ENCODE results near the gene DACT2. TPM values are rescaled to one million over a fixed set of nuclear protein-coding genes. Genes with fewer than 3 reads are reported as not detected.

DACT2 gene
- total and polyA plus RNA-seq, 2 donors (not counting 1 experiment from before 2014, with no cell fraction given), result not detected

DNA sequence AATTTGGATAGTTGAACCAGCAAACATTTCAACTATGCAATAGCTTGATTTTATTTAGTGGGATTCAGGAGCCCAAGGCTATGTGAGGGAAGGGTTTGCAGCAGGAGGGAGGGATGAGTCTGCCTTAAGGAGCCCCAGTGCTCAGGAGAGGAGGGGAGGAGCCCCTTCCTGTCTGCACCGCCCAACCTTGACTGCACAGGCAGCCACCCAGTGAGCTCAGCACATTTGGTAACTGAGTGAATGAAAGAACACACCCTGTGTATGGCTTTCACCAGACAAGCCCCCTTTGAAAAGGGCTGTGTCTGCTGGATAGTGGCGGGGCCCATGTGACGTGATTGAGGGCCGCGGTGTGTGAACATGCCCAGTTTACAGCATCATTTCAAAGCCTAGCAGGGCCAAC lies 17.0 kb downstream of the DACT2 start:
- H3K9me3 ChIP-seq (ENCODE audit: control insufficient read depth, insufficient read depth, low read depth, low read length), result no peaks in the 10 kb centered on the region
- no peaks in the 10 kb centered on the region for H3K36me3 ChIP-seq (ENCODE audit: control insufficient read depth, insufficient read depth, low read length)
- H3K4me3 ChIP-seq (replicated peaks in 1 of 4; ENCODE audit: control extremely low read depth in 1 of 4, insufficient read depth in 1 of 4, low read depth in 3 of 4, low read length in 4 of 4), result no peak overlapping the region
- no peaks in the 10 kb centered on the region for H3K27me3 ChIP-seq (ENCODE audit: control insufficient read depth, insufficient read depth, low read length)
- no peaks in the 10 kb centered on the region for H3K4me1 ChIP-seq (ENCODE audit: control insufficient read depth, extremely low read depth, insufficient read depth, low read length)
- no peak overlapping the region for H3K27ac ChIP-seq (ENCODE audit: insufficient read depth, low read length)
- DNase-seq (ENCODE audit: low read depth in 2 of 2), result no peak
- H3K4me2 ChIP-seq (ENCODE audit: extremely low read depth, insufficient read depth, low read length), result no peak overlapping the region
- no peak overlapping the region for H3K9ac ChIP-seq (ENCODE audit: insufficient read depth, low read length)
- H2AFZ ChIP-seq (ENCODE audit: low read length), result no peak overlapping the region
- H3K79me2 ChIP-seq (ENCODE audit: control insufficient read depth, insufficient read depth, low read length), result no peaks in the 10 kb centered on the region
- no peak for TF ChIP-seq EZH2 (IDR thresholded peaks at IDR 0.05; ENCODE audit: low read length, missing control alignments)
- TF ChIP-seq, protein P1, sequence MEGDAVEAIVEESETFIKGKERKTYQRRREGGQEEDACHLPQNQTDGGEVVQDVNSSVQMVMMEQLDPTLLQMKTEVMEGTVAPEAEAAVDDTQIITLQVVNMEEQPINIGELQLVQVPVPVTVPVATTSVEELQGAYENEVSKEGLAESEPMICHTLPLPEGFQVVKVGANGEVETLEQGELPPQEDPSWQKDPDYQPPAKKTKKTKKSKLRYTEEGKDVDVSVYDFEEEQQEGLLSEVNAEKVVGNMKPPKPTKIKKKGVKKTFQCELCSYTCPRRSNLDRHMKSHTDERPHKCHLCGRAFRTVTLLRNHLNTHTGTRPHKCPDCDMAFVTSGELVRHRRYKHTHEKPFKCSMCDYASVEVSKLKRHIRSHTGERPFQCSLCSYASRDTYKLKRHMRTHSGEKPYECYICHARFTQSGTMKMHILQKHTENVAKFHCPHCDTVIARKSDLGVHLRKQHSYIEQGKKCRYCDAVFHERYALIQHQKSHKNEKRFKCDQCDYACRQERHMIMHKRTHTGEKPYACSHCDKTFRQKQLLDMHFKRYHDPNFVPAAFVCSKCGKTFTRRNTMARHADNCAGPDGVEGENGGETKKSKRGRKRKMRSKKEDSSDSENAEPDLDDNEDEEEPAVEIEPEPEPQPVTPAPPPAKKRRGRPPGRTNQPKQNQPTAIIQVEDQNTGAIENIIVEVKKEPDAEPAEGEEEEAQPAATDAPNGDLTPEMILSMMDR (conservative IDR thresholded peaks at IDR 0.05 in 1 of 2, IDR thresholded peaks at IDR 0.05 in 1 of 2; ENCODE audit: low read depth in 1 of 2, low read length in 2 of 2), result no peak
- H4K20me1 ChIP-seq (ENCODE audit: control insufficient read depth, extremely low read depth, insufficient read depth, low read length), result no peaks in the 10 kb centered on the region

DNA sequence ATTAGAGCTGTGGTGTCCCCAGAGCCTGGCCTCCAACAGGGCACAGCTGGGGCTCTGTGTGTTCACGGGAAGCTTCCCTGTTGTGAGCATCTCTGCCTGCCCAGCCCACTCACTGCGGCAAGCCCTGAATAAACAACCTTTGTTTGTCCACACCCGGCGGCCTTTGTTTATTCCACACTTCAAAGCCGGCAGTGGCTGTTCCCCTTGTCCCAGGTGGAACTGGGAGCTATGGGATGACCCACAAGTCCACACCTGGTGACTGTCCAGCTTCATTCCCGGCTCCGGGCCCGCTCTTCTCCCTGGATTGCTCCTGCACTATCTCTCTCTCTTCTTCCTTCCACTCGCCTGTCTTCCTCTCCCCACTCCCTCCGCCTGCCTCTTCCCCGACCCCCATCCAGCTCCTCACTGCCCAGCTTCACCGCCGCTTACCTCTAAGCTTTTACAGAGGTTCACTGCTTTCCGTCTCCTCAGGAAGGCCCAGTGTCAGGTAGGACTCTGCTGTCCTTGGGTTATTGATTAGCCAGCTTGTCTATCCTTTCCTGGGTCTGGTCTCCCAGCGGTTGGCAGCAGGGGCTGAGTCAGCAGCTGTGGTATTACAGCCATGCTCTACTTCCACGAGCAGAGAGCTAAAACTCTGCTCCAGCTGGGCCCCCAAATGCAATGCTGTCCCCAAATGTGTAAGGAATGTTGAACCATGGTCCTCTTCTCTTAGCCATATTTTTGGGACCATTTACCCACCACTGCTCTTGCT lies 17.8 kb downstream of the DACT2 start:
- no peak for DNase-seq (ENCODE audit: low read depth in 2 of 2)
- Histone ChIP-seq H3K4me3 (replicated peaks in 1 of 4; ENCODE audit: control extremely low read depth in 1 of 4, insufficient read depth in 1 of 4, low read depth in 3 of 4, low read length in 4 of 4) (no peak overlapping the region), H2AFZ (ENCODE audit: low read length) (no peak overlapping the region), H3K27me3 (ENCODE audit: control insufficient read depth, insufficient read depth, low read length) (no peaks in the 10 kb centered on the region), H3K9ac (ENCODE audit: insufficient read depth, low read length) (no peak overlapping the region), H3K79me2 (ENCODE audit: control insufficient read depth, insufficient read depth, low read length) (no peaks in the 10 kb centered on the region), H3K27ac (ENCODE audit: insufficient read depth, low read length) (no peak overlapping the region), H3K9me3 (ENCODE audit: control insufficient read depth, insufficient read depth, low read depth, low read length) (no peaks in the 10 kb centered on the region), H3K36me3 (ENCODE audit: control insufficient read depth, insufficient read depth, low read length) (no peaks in the 10 kb centered on the region), H3K4me2 (ENCODE audit: extremely low read depth, insufficient read depth, low read length) (no peak overlapping the region), H3K4me1 (ENCODE audit: control insufficient read depth, extremely low read depth, insufficient read depth, low read length) (no peaks in the 10 kb centered on the region), H4K20me1 (ENCODE audit: control insufficient read depth, extremely low read depth, insufficient read depth, low read length) (no peaks in the 10 kb centered on the region)
- TF ChIP-seq EZH2 (IDR thresholded peaks at IDR 0.05; ENCODE audit: low read length, missing control alignments), result no peak
- TF ChIP-seq, protein P1 (conservative IDR thresholded peaks at IDR 0.05 in 1 of 2, IDR thresholded peaks at IDR 0.05 in 1 of 2; ENCODE audit: low read depth in 1 of 2, low read length in 2 of 2), result no peak

DNA sequence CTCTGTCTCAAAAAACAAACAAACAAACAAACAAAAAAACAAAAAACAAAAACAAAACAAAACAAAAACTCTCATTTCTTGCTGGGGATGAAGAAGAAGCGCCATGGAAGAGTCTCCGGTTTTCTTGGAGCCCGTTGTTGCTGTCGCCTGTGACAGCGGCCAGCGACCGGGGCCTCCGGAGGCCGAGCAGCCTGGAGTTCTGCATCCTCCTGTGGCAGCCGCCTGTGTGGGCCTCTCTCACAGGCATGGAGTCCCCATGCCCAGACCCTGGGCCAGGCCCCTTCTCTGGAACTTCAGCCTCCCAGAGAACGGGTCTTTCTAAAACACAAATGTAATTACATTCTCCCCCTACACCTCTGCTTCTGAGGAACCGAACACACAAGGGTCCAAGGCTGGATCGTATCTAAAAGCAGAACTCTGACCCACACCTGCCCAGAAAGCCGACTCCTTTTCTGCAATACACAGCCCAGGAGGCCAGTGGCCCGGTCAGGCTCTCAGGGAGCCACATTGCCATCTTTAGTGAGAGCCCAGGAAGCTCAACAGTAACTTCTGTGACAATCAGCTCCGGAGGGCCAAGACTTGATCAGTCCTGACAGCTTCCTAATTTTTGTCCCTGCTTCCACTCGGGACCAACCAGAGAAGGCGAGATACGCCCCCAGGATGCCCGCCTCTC lies 18.5 kb downstream of the DACT2 start:
- H4K20me1 ChIP-seq (ENCODE audit: control insufficient read depth, extremely low read depth, insufficient read depth, low read length), result no peaks in the 10 kb centered on the region
- TF ChIP-seq EZH2 (IDR thresholded peaks at IDR 0.05; ENCODE audit: low read length, missing control alignments), result no peak
- TF ChIP-seq, protein P1 (conservative IDR thresholded peaks at IDR 0.05 in 1 of 2, IDR thresholded peaks at IDR 0.05 in 1 of 2; ENCODE audit: low read depth in 1 of 2, low read length in 2 of 2), result no peak
- H3K27me3 ChIP-seq (ENCODE audit: control insufficient read depth, insufficient read depth, low read length), result no peaks in the 10 kb centered on the region
- H3K79me2 ChIP-seq (ENCODE audit: control insufficient read depth, insufficient read depth, low read length), result no peaks in the 10 kb centered on the region
- H3K4me2 ChIP-seq (ENCODE audit: extremely low read depth, insufficient read depth, low read length), result no peak overlapping the region
- no peak overlapping the region for H2AFZ ChIP-seq (ENCODE audit: low read length)
- no peak for DNase-seq (ENCODE audit: low read depth in 2 of 2)
- H3K4me3 ChIP-seq (replicated peaks in 1 of 4; ENCODE audit: control extremely low read depth in 1 of 4, insufficient read depth in 1 of 4, low read depth in 3 of 4, low read length in 4 of 4), result no peak overlapping the region
- H3K4me1 ChIP-seq (ENCODE audit: control insufficient read depth, extremely low read depth, insufficient read depth, low read length), result no peaks in the 10 kb centered on the region
- no peak overlapping the region for H3K9ac ChIP-seq (ENCODE audit: insufficient read depth, low read length)
- no peak overlapping the region for H3K27ac ChIP-seq (ENCODE audit: insufficient read depth, low read length)
- H3K9me3 ChIP-seq (ENCODE audit: control insufficient read depth, insufficient read depth, low read depth, low read length), result no peaks in the 10 kb centered on the region
- no peaks in the 10 kb centered on the region for H3K36me3 ChIP-seq (ENCODE audit: control insufficient read depth, insufficient read depth, low read length)
